ENCODE data around the gene B4GALT7.

- TF ChIP-seq, protein P1, sequence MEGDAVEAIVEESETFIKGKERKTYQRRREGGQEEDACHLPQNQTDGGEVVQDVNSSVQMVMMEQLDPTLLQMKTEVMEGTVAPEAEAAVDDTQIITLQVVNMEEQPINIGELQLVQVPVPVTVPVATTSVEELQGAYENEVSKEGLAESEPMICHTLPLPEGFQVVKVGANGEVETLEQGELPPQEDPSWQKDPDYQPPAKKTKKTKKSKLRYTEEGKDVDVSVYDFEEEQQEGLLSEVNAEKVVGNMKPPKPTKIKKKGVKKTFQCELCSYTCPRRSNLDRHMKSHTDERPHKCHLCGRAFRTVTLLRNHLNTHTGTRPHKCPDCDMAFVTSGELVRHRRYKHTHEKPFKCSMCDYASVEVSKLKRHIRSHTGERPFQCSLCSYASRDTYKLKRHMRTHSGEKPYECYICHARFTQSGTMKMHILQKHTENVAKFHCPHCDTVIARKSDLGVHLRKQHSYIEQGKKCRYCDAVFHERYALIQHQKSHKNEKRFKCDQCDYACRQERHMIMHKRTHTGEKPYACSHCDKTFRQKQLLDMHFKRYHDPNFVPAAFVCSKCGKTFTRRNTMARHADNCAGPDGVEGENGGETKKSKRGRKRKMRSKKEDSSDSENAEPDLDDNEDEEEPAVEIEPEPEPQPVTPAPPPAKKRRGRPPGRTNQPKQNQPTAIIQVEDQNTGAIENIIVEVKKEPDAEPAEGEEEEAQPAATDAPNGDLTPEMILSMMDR (IDR thresholded peaks at IDR 0.05 in 8 of 11, conservative IDR thresholded peaks at IDR 0.05 in 3 of 11): peak; percentile 64 to 94 (median 88)
- TF ChIP-seq POLR2A (IDR thresholded peaks at IDR 0.05) (no peak), POLR2AphosphoS5 (IDR thresholded peaks at IDR 0.05) (peak; percentile 68 to 83 (median 68))
These were observed 7.7 kb downstream of the B4GALT7 start for GRCh38 chr5:177607452-177608192.
